ENCODE data around the gene TGFB1. TPM values are rescaled to one million over a fixed set of nuclear protein-coding genes. Genes with fewer than 3 reads are reported as not detected.

TGFB1 gene
- total RNA-seq, 1 donor from 2014 or later, result 24.9 TPM

- TF ChIP-seq CTCF (IDR thresholded peaks at IDR 0.05; ENCODE audit: unreplicated experiment), result no peak
- H3K4me3 Mint-ChIP-seq, result no peak overlapping the region
- peaks cover 6% of the 10 kb centered on the region for H3K27me3 Mint-ChIP-seq (ENCODE audit: low read depth)
- H3K9me3 Mint-ChIP-seq, result no peaks in the 10 kb centered on the region
- peaks cover 4% of the 10 kb centered on the region for H3K36me3 Mint-ChIP-seq
- DNase-seq (ENCODE audit: low spot score in 2 of 2, unreplicated experiment in 2 of 2), result no peak
- peak overlapping the region; percentile 34 for H3K27ac Mint-ChIP-seq
- H3K4me1 Mint-ChIP-seq, result peaks cover 32% of the 10 kb centered on the region
These were observed 24.9 kb downstream of the TGFB1 start for GRCh38 chr19:41328842-41329225.

- no peak for DNase-seq (ENCODE audit: low spot score in 2 of 2, unreplicated experiment in 2 of 2)
- no peak for TF ChIP-seq CTCF (IDR thresholded peaks at IDR 0.05; ENCODE audit: unreplicated experiment)
- peaks cover 36% of the 10 kb centered on the region for H3K4me1 Mint-ChIP-seq
- H3K27ac Mint-ChIP-seq, result peak overlapping the region; percentile 48
- H3K36me3 Mint-ChIP-seq, result peaks cover 4% of the 10 kb centered on the region
- H3K4me3 Mint-ChIP-seq, result no peak overlapping the region
- no peaks in the 10 kb centered on the region for H3K9me3 Mint-ChIP-seq
- peaks cover 6% of the 10 kb centered on the region for H3K27me3 Mint-ChIP-seq (ENCODE audit: low read depth)
These were observed 25.4 kb downstream of the TGFB1 start for GRCh38 chr19:41328157-41328841.

GRCh38 chr19:41327576-41328156, 26.1 kb downstream of the TGFB1 start:
- Mint-ChIP-seq H3K27me3 (ENCODE audit: low read depth) (peaks cover 6% of the 10 kb centered on the region), H3K27ac (no peak overlapping the region), H3K36me3 (peaks cover 4% of the 10 kb centered on the region), H3K4me1 (peaks cover 42% of the 10 kb centered on the region), H3K4me3 (no peak overlapping the region), H3K9me3 (no peaks in the 10 kb centered on the region)
- DNase-seq (ENCODE audit: low spot score in 2 of 2, unreplicated experiment in 2 of 2), result no peak
- TF ChIP-seq CTCF (IDR thresholded peaks at IDR 0.05; ENCODE audit: unreplicated experiment), result no peak

- H3K27me3 Mint-ChIP-seq (ENCODE audit: low read depth), result peaks cover 6% of the 10 kb centered on the region
- H3K4me1 Mint-ChIP-seq, result peaks cover 46% of the 10 kb centered on the region
- H3K36me3 Mint-ChIP-seq, result peaks cover 4% of the 10 kb centered on the region
- TF ChIP-seq CTCF (IDR thresholded peaks at IDR 0.05; ENCODE audit: unreplicated experiment), result no peak
- peak overlapping the region; percentile 67 for H3K27ac Mint-ChIP-seq
- no peak for DNase-seq (ENCODE audit: low spot score in 2 of 2, unreplicated experiment in 2 of 2)
- H3K4me3 Mint-ChIP-seq, result no peak overlapping the region
- no peaks in the 10 kb centered on the region for H3K9me3 Mint-ChIP-seq
These were observed 26.6 kb downstream of the TGFB1 start for GRCh38 chr19:41327076-41327575.

- peaks cover 49% of the 10 kb centered on the region for H3K4me1 Mint-ChIP-seq
- peaks cover 6% of the 10 kb centered on the region for H3K27me3 Mint-ChIP-seq (ENCODE audit: low read depth)
- peak overlapping the region; percentile 62 for H3K27ac Mint-ChIP-seq
- H3K9me3 Mint-ChIP-seq, result no peaks in the 10 kb centered on the region
- H3K36me3 Mint-ChIP-seq, result peaks cover 2% of the 10 kb centered on the region
- peak overlapping the region; percentile 59 for H3K4me3 Mint-ChIP-seq
- DNase-seq (ENCODE audit: low spot score in 2 of 2, unreplicated experiment in 2 of 2), result no peak
- TF ChIP-seq CTCF (IDR thresholded peaks at IDR 0.05; ENCODE audit: unreplicated experiment), result no peak
These were observed 27.6 kb downstream of the TGFB1 start for GRCh38 chr19:41325947-41326706.
